GM18508 (cell line): Measurements from ENCODE around the gene FOS.
"Not testable (repeated sequence)": the region's sequence is repeated elsewhere in the genome, so short reads cannot be mapped to it uniquely, and the experiment has no call there.

Source experiments
- ATAC-seq: cut with Tn5 transposase; IDR thresholded peaks from one replicate; pipeline ENCODE4 v1.9.1; 2021; ENCODE audit warnings: moderate number of reproducible peaks; ENCODE audit not compliant: insufficient read depth, unreplicated experiment

The FOS gene

DNA sequence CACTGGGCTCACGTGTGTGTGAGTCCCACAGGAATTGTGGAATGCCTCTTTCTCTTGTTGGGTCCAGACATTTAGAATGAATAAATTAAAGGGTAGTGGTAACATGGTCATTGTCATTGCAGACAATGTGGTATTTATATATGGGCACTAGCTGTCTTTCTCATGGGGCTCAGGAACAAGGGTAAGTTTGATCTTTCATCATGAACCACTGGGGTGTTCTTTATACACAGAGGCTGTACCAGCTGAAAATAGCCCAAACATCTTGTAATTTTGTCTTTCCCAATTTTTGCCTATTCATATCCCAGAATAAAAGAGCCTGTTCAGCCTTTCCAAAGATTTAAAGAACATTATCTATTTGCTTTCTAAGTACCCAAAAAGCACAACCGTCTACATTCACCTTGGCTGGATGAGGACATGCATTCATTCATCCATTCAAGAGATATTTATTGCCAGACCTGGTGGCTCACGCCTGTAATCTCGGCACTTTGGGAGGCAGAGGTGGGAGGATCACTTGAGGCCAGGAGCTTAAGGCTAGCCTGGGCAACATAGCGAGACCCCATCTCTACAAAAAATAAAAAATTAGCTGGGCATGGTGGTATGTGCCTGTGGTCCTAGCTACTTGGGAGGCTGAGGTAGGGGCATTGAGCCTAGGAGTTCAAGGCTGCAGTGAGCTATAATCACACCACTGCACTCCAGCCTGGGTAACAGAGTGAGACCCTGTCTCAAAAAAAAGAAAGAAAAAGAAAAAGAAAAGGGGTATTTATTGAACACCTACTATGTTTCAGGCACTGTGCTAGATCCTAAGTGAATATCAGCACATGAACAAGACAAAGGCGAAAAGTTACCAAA is 4.4 kb upstream of the FOS start:
- no peak for ATAC-seq

GRCh38 chr14:75274899-75275569 is 3.6 kb upstream of the FOS start:
- ATAC-seq = no peak

GRCh38 chr14:75275598-75275997 is 3.0 kb upstream of the FOS start:
- ATAC-seq = no peak

DNA sequence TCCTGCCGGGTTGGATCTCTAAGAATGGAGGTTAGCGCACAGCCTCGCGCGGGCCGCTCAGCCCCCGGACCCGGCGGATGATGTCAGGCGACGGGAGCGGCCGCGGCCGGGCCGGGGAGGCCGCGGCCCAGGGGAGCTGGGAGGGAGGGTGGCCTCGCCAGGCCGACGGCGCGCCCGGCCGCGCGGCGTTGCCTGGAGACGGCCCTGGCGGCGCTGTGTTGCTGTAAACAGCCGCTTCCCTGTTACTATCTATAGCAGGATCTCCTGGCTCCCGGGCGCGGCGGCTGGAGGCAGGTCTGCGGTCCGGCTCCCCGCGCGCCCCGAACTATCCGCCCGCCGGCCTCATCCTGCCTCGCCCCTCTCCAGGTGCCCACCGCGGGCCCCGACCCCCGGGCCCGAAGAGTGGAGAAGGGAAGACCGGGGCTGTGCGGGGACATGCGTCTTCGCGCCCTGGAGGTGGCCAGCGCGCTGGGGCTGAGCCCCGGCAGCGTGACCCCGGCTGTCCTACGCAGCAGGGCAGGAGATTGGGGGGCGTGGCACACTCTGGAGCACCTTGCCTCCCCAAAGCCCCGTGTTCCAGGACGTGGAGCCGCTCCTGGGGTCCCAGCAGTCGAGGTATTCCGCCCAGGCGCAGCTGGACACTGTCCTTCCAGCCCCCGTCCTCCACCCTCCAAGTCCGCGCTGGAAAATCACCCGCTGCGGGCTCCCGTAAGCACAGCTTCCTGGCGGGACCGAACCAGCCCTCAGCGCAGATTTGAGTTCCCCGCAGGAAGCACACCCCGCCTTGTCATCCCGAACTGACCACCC is 1.4 kb upstream of the FOS start:
- ATAC-seq = no peak

DNA sequence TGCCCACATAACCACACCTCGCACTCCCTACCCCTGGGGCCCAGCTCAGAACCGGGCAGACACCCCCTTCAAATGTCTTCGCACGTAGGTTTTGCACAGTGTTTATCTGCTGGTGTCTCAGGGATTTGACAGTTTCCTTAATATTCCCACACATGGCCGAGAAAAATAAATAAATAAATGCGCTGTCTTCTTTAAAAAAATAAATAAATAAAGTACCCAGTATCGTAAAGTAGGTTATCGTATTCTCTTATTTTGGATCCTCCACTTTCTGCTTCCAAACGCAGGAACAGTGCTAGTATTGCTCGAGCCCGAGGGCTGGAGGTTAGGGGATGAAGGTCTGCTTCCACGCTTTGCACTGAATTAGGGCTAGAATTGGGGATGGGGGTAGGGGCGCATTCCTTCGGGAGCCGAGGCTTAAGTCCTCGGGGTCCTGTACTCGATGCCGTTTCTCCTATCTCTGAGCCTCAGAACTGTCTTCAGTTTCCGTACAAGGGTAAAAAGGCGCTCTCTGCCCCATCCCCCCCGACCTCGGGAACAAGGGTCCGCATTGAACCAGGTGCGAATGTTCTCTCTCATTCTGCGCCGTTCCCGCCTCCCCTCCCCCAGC is 710 bp upstream of the FOS start:
- ATAC-seq = no peak

- ATAC-seq = no peak
Measured at GRCh38 chr14:75279153-75279762, 630 bp downstream of the FOS start.

GRCh38 chr14:75279763-75280290 is 1.2 kb downstream of the FOS start:
- ATAC-seq = no peak

DNA sequence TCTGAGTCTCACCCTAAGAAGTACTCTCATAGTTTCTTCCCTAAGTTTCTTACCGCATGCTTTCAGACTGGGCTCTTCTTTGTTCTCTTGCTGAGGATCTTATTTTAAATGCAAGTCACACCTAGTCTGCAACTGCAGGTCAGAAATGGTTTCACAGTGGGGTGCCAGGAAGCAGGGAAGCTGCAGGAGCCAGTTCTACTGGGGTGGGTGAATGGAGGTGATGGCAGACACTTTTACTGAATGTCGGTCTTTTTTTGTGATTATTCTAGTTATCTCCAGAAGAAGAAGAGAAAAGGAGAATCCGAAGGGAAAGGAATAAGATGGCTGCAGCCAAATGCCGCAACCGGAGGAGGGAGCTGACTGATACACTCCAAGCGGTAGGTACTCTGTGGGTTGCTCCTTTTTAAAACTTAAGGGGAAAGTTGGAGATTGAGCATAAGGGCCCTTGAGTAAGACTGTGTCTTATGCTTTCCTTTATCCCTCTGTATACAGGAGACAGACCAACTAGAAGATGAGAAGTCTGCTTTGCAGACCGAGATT is 1.7 kb downstream of the FOS start:
- ATAC-seq = no peak

DNA sequence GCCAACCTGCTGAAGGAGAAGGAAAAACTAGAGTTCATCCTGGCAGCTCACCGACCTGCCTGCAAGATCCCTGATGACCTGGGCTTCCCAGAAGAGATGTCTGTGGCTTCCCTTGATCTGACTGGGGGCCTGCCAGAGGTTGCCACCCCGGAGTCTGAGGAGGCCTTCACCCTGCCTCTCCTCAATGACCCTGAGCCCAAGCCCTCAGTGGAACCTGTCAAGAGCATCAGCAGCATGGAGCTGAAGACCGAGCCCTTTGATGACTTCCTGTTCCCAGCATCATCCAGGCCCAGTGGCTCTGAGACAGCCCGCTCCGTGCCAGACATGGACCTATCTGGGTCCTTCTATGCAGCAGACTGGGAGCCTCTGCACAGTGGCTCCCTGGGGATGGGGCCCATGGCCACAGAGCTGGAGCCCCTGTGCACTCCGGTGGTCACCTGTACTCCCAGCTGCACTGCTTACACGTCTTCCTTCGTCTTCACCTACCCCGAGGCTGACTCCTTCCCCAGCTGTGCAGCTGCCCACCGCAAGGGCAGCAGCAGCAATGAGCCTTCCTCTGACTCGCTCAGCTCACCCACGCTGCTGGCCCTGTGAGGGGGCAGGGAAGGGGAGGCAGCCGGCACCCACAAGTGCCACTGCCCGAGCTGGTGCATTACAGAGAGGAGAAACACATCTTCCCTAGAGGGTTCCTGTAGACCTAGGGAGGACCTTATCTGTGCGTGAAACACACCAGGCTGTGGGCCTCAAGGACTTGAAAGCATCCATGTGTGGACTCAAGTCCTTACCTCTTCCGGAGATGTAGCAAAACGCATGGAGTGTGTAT is 2.4 kb downstream of the FOS start:
- no peak for ATAC-seq

- no peak for ATAC-seq
Measured at GRCh38 chr14:75281654-75282019, 3.0 kb downstream of the FOS start.

GRCh38 chr14:75282170-75282554 is 3.5 kb downstream of the FOS start:
- ATAC-seq = no peak

- not testable (repeated sequence) for ATAC-seq
Measured at GRCh38 chr14:75282555-75283161, 4.0 kb downstream of the FOS start.

- ATAC-seq = no peak
Measured at GRCh38 chr14:75283162-75283832, 4.7 kb downstream of the FOS start.

- no peak for ATAC-seq
Measured at GRCh38 chr14:75283833-75284563, 5.4 kb downstream of the FOS start.

DNA sequence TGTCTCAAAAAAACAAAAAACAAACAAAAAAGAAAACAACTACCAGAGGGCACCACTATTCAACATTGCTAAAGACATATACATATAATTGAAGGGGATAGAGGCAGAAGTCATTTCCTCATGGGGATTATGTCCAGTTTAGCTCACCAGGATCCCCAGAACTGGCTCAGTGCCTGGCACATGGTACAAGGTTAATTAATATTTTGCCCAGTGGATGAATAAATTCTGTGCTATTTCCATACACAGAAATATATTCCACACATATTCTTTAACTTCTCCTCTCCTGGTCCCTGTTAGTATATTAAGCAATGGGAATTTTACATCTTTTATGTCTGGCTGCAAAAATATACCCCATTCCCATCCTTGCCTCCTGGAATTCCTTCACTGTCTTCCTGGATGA is 6.7 kb downstream of the FOS start:
- no peak for ATAC-seq

GRCh38 chr14:75286313-75286712 is 7.7 kb downstream of the FOS start:
- ATAC-seq = no peak

DNA sequence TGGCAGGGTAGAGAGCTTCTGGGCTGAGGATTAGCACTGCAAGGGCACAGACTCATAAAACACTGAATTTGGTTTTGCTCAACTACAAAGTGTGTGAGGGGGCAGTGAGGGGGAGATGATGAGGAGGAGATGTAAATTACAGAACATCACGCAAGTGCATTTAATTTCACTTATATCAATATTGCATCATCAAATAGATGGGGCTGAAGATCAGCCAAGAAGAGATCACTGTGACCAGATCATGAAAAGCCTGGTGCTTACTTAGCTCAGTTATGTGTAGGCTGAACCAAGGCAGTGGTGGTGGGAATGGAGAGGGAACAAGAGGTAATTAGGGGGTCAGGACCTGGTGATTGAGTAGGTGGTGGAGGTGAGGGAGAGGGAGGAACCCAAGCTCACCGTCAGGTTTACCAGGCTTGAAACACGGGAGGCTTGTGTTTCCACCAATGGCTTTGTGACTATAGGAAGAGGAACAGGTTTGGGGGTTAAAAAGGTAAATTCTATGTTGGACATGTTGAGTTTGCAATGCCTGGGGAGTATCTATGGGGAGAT is 11.3 kb downstream of the FOS start:
- no peak for ATAC-seq
